Brain microvascular endothelial cell (primary cell): ENCODE data around the gene MYOCD.

ENCODE experiments used
- DNase-seq: peaks from one replicate; pipeline ENCODE4 v3.0.0-alpha.2; 2020
- H3K27ac ChIP-seq: fragments of 250-450 bp; sonication (Bioruptor Pico); 2 replicates; pipeline ENCODE4 v1.5.1; 2020; ENCODE audit warnings: mild to moderate bottlenecking, moderate library complexity
- H3K27me3 ChIP-seq: fragments of 250-450 bp; sonication (Bioruptor Pico); replicated peaks from 2 replicates; pipeline ENCODE4 v1.5.1; 2020; ENCODE audit warnings: mild to moderate bottlenecking
- H3K36me3 ChIP-seq: fragments of 250-450 bp; sonication (Bioruptor Pico); replicated peaks from 2 replicates; pipeline ENCODE4 v1.5.1; 2020; ENCODE audit warnings: mild to moderate bottlenecking
- H3K4me3 ChIP-seq: 2 replicates; pipeline ENCODE4 v1.5.1; 2011; ENCODE audit warnings: low read depth, mild to moderate bottlenecking, control low read depth, low read length, moderate library complexity
- in situ Hi-C: cut with HindIII; loops from 2 replicates; pipeline ENCODE4 v1.10.0; 2017; ENCODE audit warnings: low sequenced_read_pairs, low pct_ligation_motif_present
- TF ChIP-seq, protein P1 (sequence below): IDR thresholded peaks from 2 replicates; pipeline ENCODE4 v1.5.1; 2011; ENCODE audit warnings: low read depth, mild to moderate bottlenecking, moderate library complexity, low read length, control low read depth, inconsistent platforms; ENCODE audit errors: missing control alignments

The MYOCD gene

DNA sequence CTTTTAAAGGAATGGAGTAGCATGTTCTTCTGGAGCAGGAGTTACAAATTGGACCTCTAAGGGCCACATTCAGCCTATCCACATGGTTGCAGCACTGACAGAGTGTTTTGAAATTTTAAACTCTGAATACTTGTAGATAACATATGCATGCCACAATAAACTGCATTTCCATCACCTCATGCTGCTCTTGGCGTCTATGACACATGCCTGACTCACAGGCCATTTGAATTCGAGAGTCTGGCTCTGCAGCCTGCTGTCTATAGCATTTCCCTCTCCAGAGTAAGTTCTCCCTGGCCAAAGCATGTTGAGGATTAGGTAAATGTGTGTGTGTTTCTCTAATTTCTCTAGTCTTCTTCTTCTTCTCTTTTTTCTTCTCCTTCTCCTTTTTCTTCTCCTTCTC lies 28.7 kb upstream of the MYOCD start:
- Histone ChIP-seq H3K27me3 (no peaks in the 10 kb centered on the region), H3K36me3 (no peaks in the 10 kb centered on the region), H3K27ac (peak overlapping the region; percentile 83), H3K4me3 (no peak overlapping the region)
- TF ChIP-seq, protein P1, sequence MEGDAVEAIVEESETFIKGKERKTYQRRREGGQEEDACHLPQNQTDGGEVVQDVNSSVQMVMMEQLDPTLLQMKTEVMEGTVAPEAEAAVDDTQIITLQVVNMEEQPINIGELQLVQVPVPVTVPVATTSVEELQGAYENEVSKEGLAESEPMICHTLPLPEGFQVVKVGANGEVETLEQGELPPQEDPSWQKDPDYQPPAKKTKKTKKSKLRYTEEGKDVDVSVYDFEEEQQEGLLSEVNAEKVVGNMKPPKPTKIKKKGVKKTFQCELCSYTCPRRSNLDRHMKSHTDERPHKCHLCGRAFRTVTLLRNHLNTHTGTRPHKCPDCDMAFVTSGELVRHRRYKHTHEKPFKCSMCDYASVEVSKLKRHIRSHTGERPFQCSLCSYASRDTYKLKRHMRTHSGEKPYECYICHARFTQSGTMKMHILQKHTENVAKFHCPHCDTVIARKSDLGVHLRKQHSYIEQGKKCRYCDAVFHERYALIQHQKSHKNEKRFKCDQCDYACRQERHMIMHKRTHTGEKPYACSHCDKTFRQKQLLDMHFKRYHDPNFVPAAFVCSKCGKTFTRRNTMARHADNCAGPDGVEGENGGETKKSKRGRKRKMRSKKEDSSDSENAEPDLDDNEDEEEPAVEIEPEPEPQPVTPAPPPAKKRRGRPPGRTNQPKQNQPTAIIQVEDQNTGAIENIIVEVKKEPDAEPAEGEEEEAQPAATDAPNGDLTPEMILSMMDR, result no peak
- in situ Hi-C loops, result no loop called here
- peak; percentile 99 for DNase-seq

DNA sequence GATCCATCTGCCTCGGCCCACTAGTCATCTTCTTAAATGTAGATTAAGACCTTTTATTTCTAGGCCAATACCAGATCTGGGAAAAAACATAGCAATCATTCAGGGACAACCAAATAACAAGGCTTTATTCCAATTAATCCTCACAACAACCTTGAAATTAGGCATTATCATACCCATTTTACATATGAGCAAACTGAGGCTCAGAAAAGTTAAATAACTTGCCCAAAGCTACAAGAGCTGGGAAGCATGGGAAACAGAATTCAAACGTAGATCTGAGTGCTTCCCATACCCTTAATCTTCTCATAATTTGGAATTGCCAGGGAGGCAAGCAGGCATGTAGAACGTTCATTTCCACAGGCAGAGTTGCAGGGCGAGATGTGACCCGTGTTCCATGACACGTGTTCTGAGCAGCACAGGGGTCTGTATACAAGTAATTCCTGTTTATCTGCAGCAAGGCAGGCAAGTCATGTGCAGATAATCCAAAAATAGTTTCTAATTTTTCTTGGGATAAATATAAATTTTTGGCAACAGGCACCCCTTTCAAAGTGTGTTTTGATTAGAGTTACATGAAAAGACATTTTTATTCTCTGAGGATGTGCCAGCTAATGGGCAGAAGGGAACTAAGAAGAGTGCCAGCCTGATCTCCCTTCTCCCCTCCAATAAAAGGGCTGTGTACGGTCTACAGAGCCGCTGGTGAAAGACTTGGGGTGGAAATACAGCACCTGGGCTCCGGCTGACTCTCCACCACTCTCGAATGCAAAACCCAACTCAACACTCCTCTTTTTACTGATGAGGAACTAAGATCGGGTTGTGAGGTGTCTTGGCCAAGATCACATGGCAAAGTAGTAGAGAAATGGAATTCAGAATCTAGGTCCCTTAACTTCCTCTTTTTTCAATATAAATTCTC lies 27.7 kb upstream of the MYOCD start:
- DNase-seq, result no peak
- in situ Hi-C loops, result no loop called here

DNA sequence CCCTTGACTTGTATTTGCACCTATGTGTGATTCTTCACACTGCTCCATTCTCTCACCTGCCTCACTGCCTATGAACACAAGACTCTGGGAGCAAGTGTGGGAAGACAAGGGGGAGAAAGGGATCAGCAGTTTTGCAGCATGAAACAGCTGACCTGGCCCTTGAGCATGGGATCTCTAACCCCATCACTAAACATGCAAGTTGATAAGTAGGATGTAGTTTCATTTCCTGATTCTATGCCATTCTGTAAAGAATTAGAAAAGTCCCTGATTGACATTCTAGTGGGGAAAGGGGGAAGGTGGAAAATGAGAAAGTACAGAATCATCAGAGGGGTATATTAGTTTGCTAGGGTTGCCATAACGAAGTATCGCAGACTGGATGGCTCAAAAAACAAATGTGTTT lies 25.3 kb upstream of the MYOCD start:
- no peaks in the 10 kb centered on the region for H3K27me3 ChIP-seq
- no peak for DNase-seq
- H3K4me3 ChIP-seq, result no peak overlapping the region
- in situ Hi-C loops, result no loop called here
- H3K36me3 ChIP-seq, result no peaks in the 10 kb centered on the region
- TF ChIP-seq, protein P1, result no peak
- H3K27ac ChIP-seq, result no peak overlapping the region

More for the DNA sequence above, 27.7 kb upstream of the MYOCD start:
- TF ChIP-seq, protein P1, result no peak
- Histone ChIP-seq H3K36me3 (no peaks in the 10 kb centered on the region), H3K27me3 (no peaks in the 10 kb centered on the region), H3K4me3 (no peak overlapping the region), H3K27ac (peak overlapping the region; percentile 83)

DNA sequence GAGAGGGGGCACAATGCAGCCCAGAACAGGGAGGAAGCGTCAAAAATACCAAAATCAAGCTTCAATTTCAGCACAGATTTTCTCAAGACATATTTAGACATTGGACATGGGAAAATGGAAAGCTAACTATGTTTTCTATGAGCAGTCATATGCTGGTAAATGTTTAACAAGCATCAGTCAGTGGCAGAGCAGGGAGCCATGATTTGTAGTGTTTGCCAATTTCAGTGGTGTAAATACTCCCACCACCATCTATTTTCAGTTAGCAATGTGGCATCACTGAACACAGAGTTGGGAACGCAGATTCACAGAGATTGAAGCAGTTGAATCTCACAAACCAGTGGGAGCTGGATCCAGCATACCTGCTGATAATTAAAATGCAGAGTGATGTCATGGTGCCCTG lies 24.6 kb upstream of the MYOCD start:
- TF ChIP-seq, protein P1, result no peak
- no peaks in the 10 kb centered on the region for H3K27me3 ChIP-seq
- no peaks in the 10 kb centered on the region for H3K36me3 ChIP-seq
- H3K4me3 ChIP-seq, result no peak overlapping the region
- in situ Hi-C loops, result no loop called here
- DNase-seq, result no peak
- no peak overlapping the region for H3K27ac ChIP-seq

DNA sequence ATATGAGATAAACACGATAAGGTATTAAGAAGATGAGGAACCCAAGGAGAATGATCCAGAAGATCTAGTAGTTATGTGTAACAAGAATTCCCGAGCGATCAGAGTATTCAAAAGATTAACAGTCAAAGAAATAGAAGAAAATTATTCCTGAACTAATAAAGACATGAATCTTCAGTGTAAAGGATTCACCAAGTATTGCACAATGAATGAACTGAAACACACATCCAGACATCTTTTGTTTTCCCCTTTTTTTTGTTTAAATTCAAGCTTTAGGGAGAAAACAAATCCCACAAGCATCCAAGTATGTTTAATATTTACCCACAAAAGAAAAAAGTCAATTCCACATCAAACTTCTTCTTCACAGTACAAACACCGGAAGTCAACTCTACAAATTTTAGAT lies 23.7 kb upstream of the MYOCD start:
- H3K27me3 ChIP-seq, result no peaks in the 10 kb centered on the region
- in situ Hi-C loops, result no loop called here
- H3K27ac ChIP-seq, result no peak overlapping the region
- no peaks in the 10 kb centered on the region for H3K36me3 ChIP-seq
- H3K4me3 ChIP-seq, result no peak overlapping the region
- TF ChIP-seq, protein P1, result no peak
- DNase-seq, result no peak

DNA sequence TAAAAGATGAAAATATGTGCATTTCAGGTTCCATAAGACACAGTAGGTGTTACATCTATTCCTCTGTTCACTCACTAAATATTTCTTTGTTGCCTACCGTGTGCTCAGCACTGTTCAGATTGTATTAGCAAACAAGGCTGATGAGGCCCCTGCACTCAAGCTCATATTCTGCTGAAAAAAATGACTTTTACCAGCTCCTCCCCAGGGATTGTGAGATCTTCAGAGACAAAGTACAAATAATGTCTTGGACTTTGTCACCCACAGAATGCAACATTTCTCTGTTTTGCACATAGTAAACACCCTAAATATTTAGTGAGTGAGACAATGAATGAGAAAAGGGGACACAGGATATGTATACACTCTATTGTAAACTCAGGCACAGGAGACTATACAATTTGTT lies 21.9 kb upstream of the MYOCD start:
- TF ChIP-seq, protein P1, result no peak
- Histone ChIP-seq H3K27ac (no peak overlapping the region), H3K4me3 (no peak overlapping the region), H3K36me3 (no peaks in the 10 kb centered on the region), H3K27me3 (no peaks in the 10 kb centered on the region)
- in situ Hi-C loops, result no loop called here
- no peak for DNase-seq
